K562 (cell line): ENCODE results near the gene ANO9. TPM values are rescaled to one million over a fixed set of nuclear protein-coding genes. Genes with fewer than 3 reads are reported as not detected.

Experiments used
- ATAC-seq: fragments of 200-7000 bp; cut with Tn5 transposase; 3 replicates; pipeline ENCODE4 v1.9.1; 2020; ENCODE audit warnings: moderate library complexity
- BruUV-seq: library from RNA; stranded (reverse); fragments of 400-500 nt; replicated peaks from 2 replicates; lab custom pipeline; 2021; lab: Mats Ljungman, UMichigan
- CTCF ChIA-PET: fragments of 300-600 bp; formaldehyde crosslinking; extraction: SDS; loops from one replicate; lab custom pipeline; 2021; ENCODE audit warnings: low intra/inter-chr PET ratio; lab: Yijun Ruan, JAX
- POLR2A ChIA-PET: fragments of 300-600, 350-650 bp; sonication (Branson Sonifier 250); formaldehyde crosslinking; extraction: SDS; loops from one replicate; lab custom pipeline; 2021; ENCODE audit warnings: antibody characterized with exemption, inconsistent platforms; lab: Yijun Ruan, JAX
- DNase-seq, 4 experiments: peaks; one replicate each; pipeline versions ENCODE4 v3.0.0 to v3.0.0-alpha.2; 2011 to 2018; ENCODE audit warnings: low spot score in 3 of 4, mixed read lengths in 3 of 4; ENCODE audit errors: extremely low read depth in 1 of 4
- FAIRE-seq: peaks from 2 replicates; lab custom pipeline; 2011; peaks lifted over from hg19 to GRCh38; lab: Jason Lieb, UNC
- H2AFZ ChIP-seq: 2 replicates; pipeline ENCODE4 v1.6.0; 2011; ENCODE audit warnings: low read depth, low read length, control low read depth, inconsistent platforms
- H3K27ac ChIP-seq: fragments of 200-600 bp; 3 replicates; pipeline ENCODE4 v1.8.0; 2011; ENCODE audit warnings: low read depth, mild to moderate bottlenecking, control low read depth, inconsistent platforms, low read length, moderate library complexity, mixed read lengths; ENCODE audit errors: extremely low read depth
- H3K27me3 ChIP-seq, 2 experiments: fragments of 300-600 bp in 1 of 2; 2 replicates in 1 of 2; 3 replicates in 1 of 2; pipeline versions ENCODE4 v1.6.0 to v1.8.0; 2011; ENCODE audit warnings: inconsistent platforms in 2 of 2, low read length in 2 of 2, mild to moderate bottlenecking in 1 of 2, mixed read lengths in 1 of 2, moderate library complexity in 1 of 2; ENCODE audit not compliant: control insufficient read depth in 2 of 2, insufficient read depth in 2 of 2
- H3K36me3 ChIP-seq: fragments of 300-600 bp; 3 replicates; pipeline ENCODE4 v1.8.0; 2011; ENCODE audit warnings: mild to moderate bottlenecking, low read length, inconsistent platforms; ENCODE audit not compliant: control insufficient read depth, insufficient read depth
- H3K4me1 ChIP-seq, 2 experiments: fragments of 200-600 bp in 1 of 2; replicated peaks in 1 of 2; 2 replicates in 1 of 2; 3 replicates in 1 of 2; pipeline versions ENCODE4 v1.5.1 to v1.8.0; 2011; ENCODE audit warnings: inconsistent platforms in 2 of 2, low read length in 2 of 2, mild to moderate bottlenecking in 1 of 2, mixed read lengths in 1 of 2, moderate library complexity in 1 of 2; ENCODE audit not compliant: control insufficient read depth in 2 of 2, insufficient read depth in 2 of 2
- H3K4me2 ChIP-seq: 2 replicates; pipeline ENCODE4 v1.6.1; 2011; ENCODE audit warnings: low read length, control low read depth, inconsistent platforms, mixed read lengths; ENCODE audit not compliant: insufficient read depth
- H3K4me3 ChIP-seq: fragments of 200-600 bp; sonication (generic), shearing (Covaris generic); 2 replicates; pipeline ENCODE4 v1.5.1; 2016; ENCODE audit warnings: control low read depth, inconsistent platforms
- H3K79me2 ChIP-seq: fragments of 200-600 bp; 3 replicates; pipeline ENCODE4 v1.8.0; 2011; ENCODE audit warnings: low read length, inconsistent platforms; ENCODE audit not compliant: control insufficient read depth, insufficient read depth
- H3K9ac ChIP-seq, 2 experiments: 2 replicates each; pipeline versions ENCODE4 v1.6.0 to v1.6.1; 2011; ENCODE audit warnings: low read depth in 2 of 2, low read length in 2 of 2, control low read depth in 1 of 2, inconsistent platforms in 1 of 2, mild to moderate bottlenecking in 1 of 2, mixed read lengths in 1 of 2; ENCODE audit not compliant: insufficient read depth in 1 of 2
- H3K9me1 ChIP-seq: one replicate; pipeline ENCODE4 v1.6.0; 2011; ENCODE audit warnings: inconsistent platforms, mild to moderate bottlenecking, low read length, moderate library complexity; ENCODE audit not compliant: control insufficient read depth, insufficient read depth
- H3K9me3 ChIP-seq: replicated peaks from 2 replicates; pipeline ENCODE4 v1.5.1; 2011; ENCODE audit warnings: low read depth, low read length, inconsistent platforms; ENCODE audit not compliant: control insufficient read depth, insufficient read depth
- H4K20me1 ChIP-seq: replicated peaks from 2 replicates; pipeline ENCODE4 v1.6.1; 2011; ENCODE audit warnings: low read length, inconsistent platforms, mixed read lengths; ENCODE audit not compliant: control insufficient read depth, insufficient read depth
- BRD4 ChIP-seq: fragments of 200-600 bp; sonication (generic); IDR thresholded peaks from 2 replicates; pipeline ENCODE4 v1.6.1; 2017; ENCODE audit warnings: inconsistent platforms
- KHSRP ChIP-seq: fragments of 450-650 bp; IDR thresholded peaks from 2 replicates; pipeline ENCODE4 v1.6.1; 2017
- NR3C1 ChIP-seq: sonication (generic); formaldehyde crosslinking; IDR thresholded peaks from 2 replicates; pipeline ENCODE4 v1.8.1; 2022; ENCODE audit warnings: missing genetic modification reagents
- POLR2B ChIP-seq: fragments of 450-650 bp; IDR thresholded peaks from 2 replicates; pipeline ENCODE4 v1.6.1; 2018; ENCODE audit warnings: low read depth; ENCODE audit not compliant: partially characterized antibody
- RNF2 ChIP-seq: sonication (generic); IDR thresholded peaks from 2 replicates; pipeline ENCODE4 v1.6.1; 2016
- ZNF12 ChIP-seq: sonication (generic); formaldehyde crosslinking; IDR thresholded peaks from 2 replicates; pipeline ENCODE4 v1.4.0; 2020; ENCODE audit warnings: mild to moderate bottlenecking, missing genetic modification reagents
- WGBS: fragments of 100-300 bp; shearing (Covaris generic); methylation state at CpG from one replicate; pipeline ENCODE4 v1.1.6; 2016; ENCODE audit warnings: low coverage, mixed read lengths; ENCODE audit not compliant: insufficient coverage; ENCODE audit errors: missing lambda C conversion rate; 5-methylcytosine and 5-hydroxymethylcytosine counted together
- in situ Hi-C: fragments of 300-500 bp; cut with MboI; formaldehyde crosslinking; loops from 4 replicates; pipeline ENCODE4 v1.15.0; 2018; ENCODE audit warnings: inconsistent platforms, mixed read lengths
- intact Hi-C: fragments of 100-400 bp; cut with micrococcal nuclease; formaldehyde crosslinking; loops from 2 replicates; pipeline ENCODE4 v1.14.2; 2022
- polyA plus RNA-seq, 8 experiments: library from polyadenylated mRNA; depleted of rRNA in 4 of 8; stranded (reverse) in 5 of 8; unstranded in 3 of 8; fragments of >200 nt; fragmentation: Nextera tagmentation in 2 of 8; fragmentation: Illumina TruSeq in 1 of 8; extraction: Ambion mirVana in 2 of 8; extraction: Trizol in 1 of 8; gene quantifications; 2 replicates each; pipeline versions ENCODE4 v1.2.1 to v1.2.3, GENCODE V29; 2011 to 2014; ENCODE audit warnings: inconsistent platforms in 1 of 8, missing spikeins in 1 of 8
- total RNA-seq, 7 experiments: library from RNA; depleted of rRNA in 6 of 7; stranded (reverse); fragments of >200 nt in 6 of 7; fragmentation: Illumina TruSeq in 2 of 7; extraction: Trizol in 2 of 7; gene quantifications; 2 replicates each; pipeline versions ENCODE4 v1.2.1 to v1.2.3, GENCODE V29; 2011 to 2021; ENCODE audit warnings: low replicate concordance in 1 of 7
- TF ChIP-seq, protein P1 (sequence below): sonication (generic); formaldehyde crosslinking; IDR thresholded peaks from 2 replicates; pipeline ENCODE4 v1.8.0; 2022; ENCODE audit warnings: missing genetic modification reagents, mild to moderate bottlenecking, borderline replicate concordance
- TF ChIP-seq, protein P2 (sequence below): sonication (generic); formaldehyde crosslinking; IDR thresholded peaks from 2 replicates; pipeline ENCODE4 v1.8.0; 2022; ENCODE audit warnings: missing genetic modification reagents, mild to moderate bottlenecking, moderate library complexity, borderline replicate concordance
- TF ChIP-seq, protein P3 (sequence below): fragments of 250-450 bp; sonication (Bioruptor Pico); IDR thresholded peaks from 2 replicates; pipeline ENCODE4 v1.5.0; 2021
- TF ChIP-seq, protein P4 (sequence below): fragments of 450-650 bp; IDR thresholded peaks from 2 replicates; pipeline ENCODE4 v1.7.0; 2016; ENCODE audit warnings: borderline replicate concordance
- TF ChIP-seq, protein P5 (sequence below): fragments of 250-450 bp; sonication (Bioruptor Pico); IDR thresholded peaks from 2 replicates; pipeline ENCODE4 v1.8.0; 2021; ENCODE audit warnings: borderline replicate concordance, mild to moderate bottlenecking, moderate library complexity; ENCODE audit not compliant: poor library complexity, severe bottlenecking

The ANO9 gene
- total and polyA plus RNA-seq, 9 of the 15 experiments (the other 6 are each of a cell fraction or from before 2014, with no cell fraction given), result 0.20 to 14.5 (median 4.5) TPM

DNA sequence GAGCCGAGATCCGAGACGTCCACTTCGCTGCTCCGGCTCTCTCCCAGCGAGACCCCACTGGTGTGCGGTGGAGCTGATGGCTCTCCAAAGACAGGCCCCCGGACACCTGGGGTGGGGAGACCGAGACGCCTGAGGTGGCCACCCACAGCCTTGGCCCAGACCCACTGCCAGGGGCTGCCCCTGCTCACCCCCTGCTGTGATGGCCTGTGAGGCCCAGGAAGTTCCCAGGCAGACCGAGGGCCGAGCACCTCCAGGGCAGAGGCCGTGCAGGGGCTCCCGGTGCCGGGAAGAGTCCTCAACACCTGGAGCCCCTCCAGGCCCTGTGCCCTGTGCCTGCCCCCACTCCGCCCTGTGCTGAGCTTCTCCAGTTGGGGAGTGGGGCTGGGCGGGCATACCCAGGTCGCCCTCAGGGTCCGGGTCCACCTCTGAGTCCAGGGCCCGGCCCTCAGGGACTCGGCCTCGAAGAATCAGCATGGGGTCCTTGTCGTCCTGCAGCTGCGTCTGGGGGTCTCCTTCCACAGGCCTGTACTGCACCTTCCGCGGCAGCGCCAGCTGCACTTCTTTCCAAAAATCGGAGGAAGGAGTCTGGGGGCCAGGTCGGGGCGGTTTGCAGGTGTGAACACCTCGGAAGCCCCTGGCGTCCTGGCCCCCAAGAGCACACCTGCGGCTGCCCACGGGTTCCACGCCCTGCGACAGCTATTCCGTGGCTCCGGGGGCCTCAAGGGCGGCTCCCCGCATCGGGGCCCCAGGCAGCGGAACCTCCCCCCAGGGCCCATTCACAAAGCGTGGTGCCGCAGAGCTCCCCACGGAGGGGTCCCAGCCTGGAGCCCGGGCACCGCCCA is 35.6 kb downstream of the ANO9 start:
- Histone ChIP-seq H2AFZ (peak overlapping the region; percentile 82; the same call in 1 of the 2 replicates), H3K9ac (peak overlapping the region; percentile 69 to 92; a peak in 3 of 4 replicates), H4K20me1 (no peaks in the 10 kb centered on the region), H3K27me3 (no peaks in the 10 kb centered on the region), H3K27ac (peak overlapping the region; percentile 87), H3K4me3 (peak overlapping the region; percentile 52), H3K79me2 (peaks cover 11% of the 10 kb centered on the region; the same call in 2 of the 3 replicates), H3K9me3 (no peaks in the 10 kb centered on the region), H3K9me1 (no peaks in the 10 kb centered on the region), H3K4me1 (peaks cover 6 to 60% of the 10 kb centered on the region in 2 experiments; a peak in 3 of 5 replicates), H3K36me3 (peaks cover 31% of the 10 kb centered on the region; the same call in 1 of the 3 replicates), H3K4me2 (peak overlapping the region; percentile 63)
- POLR2A ChIA-PET, result interaction anchor here (0.9 to 1.2 kb wide), 4 partner anchors 10 to 171 kb away, joined by 3 to 5 read pairs (median 3); no protein-coding TSS in a partner anchor
- ATAC-seq, result peak; percentile 8
- no peak for FAIRE-seq
- intact Hi-C loops (loop anchor here (2.0 kb wide), 1 partner anchor 43 kb away; no protein-coding TSS in a partner anchor), in situ Hi-C loops (no loop called here)
- 44% methylated on average over 39 of the region's 47 CpGs for WGBS
- no peak for DNase-seq
- CTCF ChIA-PET, result interaction anchor here (0.9 kb wide), 1 partner anchor 112 kb away, joined by 6 read pairs; no protein-coding TSS in a partner anchor
- TSS peak; percentile 90 for BruUV-seq
- TF ChIP-seq BRD4 (no peak), ZNF12 (CRISPR knock-in tag) (0 out of 2 replicates have a peak, but pooled peaks have one; percentile 42), POLR2B (no peak), KHSRP (no peak), RNF2 (no peak), NR3C1 (CRISPR knock-in tag) (no peak)
- TF ChIP-seq, protein P1, sequence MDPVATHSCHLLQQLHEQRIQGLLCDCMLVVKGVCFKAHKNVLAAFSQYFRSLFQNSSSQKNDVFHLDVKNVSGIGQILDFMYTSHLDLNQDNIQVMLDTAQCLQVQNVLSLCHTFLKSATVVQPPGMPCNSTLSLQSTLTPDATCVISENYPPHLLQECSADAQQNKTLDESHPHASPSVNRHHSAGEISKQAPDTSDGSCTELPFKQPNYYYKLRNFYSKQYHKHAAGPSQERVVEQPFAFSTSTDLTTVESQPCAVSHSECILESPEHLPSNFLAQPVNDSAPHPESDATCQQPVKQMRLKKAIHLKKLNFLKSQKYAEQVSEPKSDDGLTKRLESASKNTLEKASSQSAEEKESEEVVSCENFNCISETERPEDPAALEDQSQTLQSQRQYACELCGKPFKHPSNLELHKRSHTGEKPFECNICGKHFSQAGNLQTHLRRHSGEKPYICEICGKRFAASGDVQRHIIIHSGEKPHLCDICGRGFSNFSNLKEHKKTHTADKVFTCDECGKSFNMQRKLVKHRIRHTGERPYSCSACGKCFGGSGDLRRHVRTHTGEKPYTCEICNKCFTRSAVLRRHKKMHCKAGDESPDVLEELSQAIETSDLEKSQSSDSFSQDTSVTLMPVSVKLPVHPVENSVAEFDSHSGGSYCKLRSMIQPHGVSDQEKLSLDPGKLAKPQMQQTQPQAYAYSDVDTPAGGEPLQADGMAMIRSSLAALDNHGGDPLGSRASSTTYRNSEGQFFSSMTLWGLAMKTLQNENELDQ (CRISPR knock-in tag), result no peak
- TF ChIP-seq, protein P2, sequence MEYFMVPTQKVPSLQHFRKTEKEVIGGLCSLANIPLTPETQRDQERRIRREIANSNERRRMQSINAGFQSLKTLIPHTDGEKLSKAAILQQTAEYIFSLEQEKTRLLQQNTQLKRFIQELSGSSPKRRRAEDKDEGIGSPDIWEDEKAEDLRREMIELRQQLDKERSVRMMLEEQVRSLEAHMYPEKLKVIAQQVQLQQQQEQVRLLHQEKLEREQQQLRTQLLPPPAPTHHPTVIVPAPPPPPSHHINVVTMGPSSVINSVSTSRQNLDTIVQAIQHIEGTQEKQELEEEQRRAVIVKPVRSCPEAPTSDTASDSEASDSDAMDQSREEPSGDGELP (CRISPR knock-in tag), result no peak
- TF ChIP-seq, protein P3, sequence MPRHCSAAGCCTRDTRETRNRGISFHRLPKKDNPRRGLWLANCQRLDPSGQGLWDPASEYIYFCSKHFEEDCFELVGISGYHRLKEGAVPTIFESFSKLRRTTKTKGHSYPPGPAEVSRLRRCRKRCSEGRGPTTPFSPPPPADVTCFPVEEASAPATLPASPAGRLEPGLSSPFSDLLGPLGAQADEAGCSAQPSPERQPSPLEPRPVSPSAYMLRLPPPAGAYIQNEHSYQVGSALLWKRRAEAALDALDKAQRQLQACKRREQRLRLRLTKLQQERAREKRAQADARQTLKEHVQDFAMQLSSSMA (CRISPR knock-in tag), result 0 out of 2 replicates have a peak, but pooled peaks have one; percentile 63
- TF ChIP-seq, protein P4, sequence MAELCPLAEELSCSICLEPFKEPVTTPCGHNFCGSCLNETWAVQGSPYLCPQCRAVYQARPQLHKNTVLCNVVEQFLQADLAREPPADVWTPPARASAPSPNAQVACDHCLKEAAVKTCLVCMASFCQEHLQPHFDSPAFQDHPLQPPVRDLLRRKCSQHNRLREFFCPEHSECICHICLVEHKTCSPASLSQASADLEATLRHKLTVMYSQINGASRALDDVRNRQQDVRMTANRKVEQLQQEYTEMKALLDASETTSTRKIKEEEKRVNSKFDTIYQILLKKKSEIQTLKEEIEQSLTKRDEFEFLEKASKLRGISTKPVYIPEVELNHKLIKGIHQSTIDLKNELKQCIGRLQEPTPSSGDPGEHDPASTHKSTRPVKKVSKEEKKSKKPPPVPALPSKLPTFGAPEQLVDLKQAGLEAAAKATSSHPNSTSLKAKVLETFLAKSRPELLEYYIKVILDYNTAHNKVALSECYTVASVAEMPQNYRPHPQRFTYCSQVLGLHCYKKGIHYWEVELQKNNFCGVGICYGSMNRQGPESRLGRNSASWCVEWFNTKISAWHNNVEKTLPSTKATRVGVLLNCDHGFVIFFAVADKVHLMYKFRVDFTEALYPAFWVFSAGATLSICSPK, result no peak
- TF ChIP-seq, protein P5, sequence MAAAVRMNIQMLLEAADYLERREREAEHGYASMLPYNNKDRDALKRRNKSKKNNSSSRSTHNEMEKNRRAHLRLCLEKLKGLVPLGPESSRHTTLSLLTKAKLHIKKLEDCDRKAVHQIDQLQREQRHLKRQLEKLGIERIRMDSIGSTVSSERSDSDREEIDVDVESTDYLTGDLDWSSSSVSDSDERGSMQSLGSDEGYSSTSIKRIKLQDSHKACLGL (CRISPR knock-in tag), result no peak
